GM03348 (cell line): Measurements from ENCODE around the gene IGFL3.
"Not testable (repeated sequence)": the region's sequence is repeated elsewhere in the genome, so short reads cannot be mapped to it uniquely, and the experiment has no call there.

Experiments used
- DNase-seq: peaks from one replicate; pipeline ENCODE4 v3.0.0; 2012; ENCODE audit warnings: low spot score

Gene IGFL3

DNA sequence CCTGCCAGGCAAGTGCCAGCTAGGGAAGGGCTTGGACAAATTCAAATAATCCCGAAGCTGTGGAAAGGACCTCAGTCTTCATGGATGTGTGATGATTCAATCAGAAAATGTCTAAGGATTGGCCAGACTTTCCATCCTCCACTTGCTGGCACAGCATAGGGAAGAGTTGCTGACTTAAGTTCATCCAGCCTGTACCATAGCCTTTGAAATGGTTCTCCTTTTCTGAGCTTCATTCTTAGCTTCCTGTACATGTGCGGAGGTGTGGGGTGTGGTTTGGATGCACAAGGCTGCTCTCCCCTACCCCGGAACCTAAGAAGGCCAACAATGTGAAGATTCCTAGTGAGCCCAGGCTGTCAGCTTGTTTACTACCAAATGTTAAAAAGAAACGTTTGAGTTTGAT, 959 bp upstream of the IGFL3 start:
- no peak for DNase-seq

DNA sequence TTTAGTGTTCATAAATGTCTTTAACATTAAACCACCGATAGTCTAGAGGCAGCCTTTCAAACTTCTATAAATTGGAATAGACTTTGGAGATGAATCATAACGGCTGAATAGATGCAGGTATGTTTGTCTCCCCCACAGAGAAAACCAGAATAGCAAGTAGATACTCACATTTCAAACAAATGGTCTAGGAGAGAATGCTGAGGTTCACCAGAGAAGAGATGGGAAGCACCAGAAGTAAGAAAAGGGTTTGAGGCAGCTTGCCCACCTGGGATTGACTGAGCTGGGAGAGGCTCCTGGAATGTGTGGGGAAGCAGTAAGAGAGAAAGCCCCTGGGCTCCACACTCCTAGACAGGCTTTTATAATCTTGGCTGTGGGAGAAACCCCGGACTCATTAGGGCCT, 6.4 kb downstream of the IGFL3 start:
- DNase-seq = no peak

DNA sequence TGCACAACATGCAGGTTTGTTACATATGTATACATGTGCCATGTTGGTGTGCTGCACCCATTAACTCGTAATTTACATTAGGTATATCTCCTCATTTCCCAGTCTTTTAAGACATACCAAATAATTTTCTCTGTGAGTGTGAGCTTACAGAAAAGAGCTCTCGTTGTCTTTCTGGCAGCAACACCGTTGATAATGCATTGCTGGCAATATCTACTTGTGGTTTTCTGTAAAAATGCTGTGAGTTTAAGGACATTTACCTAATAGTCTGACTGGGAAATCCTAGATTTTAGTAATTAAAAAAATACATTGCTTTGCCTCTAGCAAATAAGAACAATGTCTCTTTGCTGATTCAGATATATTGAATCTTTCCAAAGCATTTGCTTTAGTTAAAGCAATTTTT, 8.4 kb downstream of the IGFL3 start:
- DNase-seq = no peak

DNA sequence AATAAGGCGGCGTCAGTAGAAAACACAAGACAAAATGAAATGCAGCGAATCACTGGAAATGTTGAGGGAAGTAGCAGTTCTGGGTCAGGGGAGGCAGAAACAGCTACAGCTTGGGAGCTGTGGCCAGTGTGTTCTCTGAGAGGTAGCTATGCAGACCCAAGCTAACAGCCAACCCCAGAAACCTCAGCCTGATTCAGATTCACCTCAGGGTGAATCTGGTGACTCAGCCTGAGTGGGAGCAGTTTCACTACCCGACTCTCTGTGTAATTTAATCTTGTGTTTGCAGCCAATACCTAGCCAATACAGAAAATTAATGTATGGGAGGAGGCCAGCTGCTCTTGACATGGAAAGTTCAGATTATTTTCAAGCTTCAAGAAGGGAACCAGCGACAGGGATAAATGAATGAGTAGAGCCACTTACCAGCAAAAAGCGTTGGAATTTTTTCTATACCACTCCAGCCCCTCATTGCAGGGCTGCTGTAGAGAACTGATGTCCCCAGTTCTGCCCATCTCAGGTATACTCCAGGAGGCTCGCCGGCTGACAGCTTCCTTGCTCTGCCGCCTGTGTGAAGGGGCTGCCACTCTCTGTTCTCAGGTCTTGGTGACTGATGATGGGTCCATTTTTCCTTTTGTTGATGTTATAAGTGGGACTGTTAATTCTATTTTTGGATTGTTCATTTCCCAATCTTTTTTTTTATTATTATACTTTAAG, 8.9 kb downstream of the IGFL3 start:
- DNase-seq = peak; percentile 76

DNA sequence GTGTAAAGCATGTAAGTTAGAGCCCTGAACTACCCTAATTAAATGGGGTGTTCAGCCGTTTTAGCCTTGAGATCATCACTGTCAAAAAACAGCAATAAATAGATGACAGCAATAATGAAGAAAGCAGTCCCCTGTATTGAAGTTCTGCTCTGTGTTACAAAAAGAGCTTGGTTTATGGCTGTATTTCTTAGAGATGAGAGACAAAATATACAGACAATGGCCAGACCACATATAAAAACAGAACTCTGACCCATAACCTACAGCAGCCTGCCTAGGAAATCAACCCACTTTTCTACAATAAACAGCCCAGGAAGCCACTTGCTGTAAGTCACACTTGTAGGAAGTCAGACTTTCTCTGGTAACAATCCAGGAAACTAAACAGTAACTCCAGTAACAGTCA, 10.8 kb downstream of the IGFL3 start:
- no peak for DNase-seq

DNA sequence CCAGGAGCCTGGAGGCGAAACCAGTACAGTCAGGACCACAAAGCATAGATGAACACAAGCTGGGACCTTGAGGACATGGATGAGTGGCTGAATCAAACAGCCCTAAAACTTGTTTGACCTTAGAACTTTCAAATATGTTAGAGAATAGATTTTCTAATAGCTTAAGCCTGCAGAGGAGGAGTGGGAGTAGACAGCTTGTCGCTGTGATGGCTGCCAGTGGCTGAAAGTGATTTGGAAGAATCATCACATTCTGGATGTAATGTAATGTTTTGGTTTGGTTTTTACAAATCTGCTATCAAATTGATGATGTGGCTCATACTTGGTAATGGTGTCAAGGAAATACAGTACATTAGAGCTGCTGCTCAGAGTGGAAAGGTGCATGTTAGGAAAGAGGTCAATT, 12.0 kb downstream of the IGFL3 start:
- no peak for DNase-seq

DNA sequence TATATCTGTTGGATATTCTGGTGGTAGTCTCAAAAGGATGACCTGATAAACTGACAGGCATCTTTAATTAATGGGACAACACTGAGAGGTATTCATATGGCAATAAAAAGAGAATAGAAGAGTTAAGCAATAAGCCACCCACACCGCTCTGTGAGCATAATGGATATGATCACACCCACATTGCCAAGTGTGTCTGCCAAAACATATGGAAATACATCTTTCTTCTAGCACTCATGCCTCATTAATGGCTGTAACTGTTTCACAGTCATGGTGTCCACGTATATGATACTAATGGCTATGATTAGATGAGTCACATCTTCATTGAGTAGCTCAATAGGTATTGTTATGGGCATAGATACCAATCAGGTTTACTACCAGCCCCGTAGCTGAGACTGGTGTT, 13.1 kb downstream of the IGFL3 start:
- DNase-seq = no peak

DNA sequence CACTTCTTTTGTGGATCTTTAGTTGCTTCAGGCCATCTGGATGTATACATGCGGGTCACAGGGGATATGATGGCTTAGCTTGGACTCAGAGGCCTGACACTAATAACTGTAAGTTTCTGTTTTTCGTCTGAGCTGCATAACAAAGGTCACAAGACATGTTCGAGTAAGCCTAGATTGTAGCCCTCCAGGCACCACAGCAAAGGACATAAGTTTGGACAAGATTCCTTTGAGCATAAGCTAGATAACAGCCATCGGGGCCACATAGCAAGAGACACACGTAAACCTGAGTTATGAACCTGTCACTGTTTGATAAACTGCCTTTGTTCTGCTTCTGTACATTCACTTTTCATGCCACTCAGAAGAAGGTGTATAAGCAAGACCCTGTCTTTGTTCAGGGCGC, 14.6 kb downstream of the IGFL3 start:
- DNase-seq = no peak

DNA sequence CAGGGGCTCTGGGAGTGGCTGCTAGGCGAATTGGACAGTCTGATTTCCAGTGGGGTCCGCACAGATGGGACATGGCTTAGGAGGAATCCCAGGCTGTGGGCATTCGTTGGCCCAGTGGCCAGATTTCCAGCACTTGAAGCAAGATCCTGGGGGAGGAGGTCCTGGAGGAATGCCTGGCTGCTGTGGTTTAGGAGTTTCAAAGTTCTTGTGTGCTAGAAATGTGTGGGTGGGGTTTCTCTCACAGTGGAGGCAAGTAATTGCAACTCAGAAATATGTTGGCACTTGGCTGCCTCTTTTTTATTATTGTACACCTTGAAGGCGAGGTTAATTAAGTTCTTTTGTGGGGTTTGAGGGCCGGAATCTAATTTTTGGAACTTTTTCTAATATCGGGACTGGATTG, 17.1 kb downstream of the IGFL3 start:
- peak; percentile 53 for DNase-seq

DNA sequence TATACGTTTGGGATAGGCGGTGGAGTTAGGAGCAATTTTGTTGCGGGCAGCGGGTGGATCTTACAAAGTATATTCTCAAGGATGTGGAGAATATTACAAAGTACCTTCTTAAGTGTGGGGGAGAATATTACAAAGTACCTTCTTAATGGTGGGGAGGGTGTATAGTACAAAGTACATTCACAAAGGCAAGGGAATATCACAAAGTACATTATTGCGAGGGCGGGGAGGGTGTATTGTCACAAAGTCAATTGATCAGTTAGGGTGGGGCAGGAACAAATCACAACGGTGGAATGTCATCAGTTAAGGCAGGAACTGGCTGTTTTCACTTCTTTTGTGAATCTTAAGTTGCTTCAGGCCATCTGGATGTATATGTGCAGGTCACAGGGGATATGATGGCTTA, 22.2 kb downstream of the IGFL3 start:
- DNase-seq = not testable (repeated sequence)

DNA sequence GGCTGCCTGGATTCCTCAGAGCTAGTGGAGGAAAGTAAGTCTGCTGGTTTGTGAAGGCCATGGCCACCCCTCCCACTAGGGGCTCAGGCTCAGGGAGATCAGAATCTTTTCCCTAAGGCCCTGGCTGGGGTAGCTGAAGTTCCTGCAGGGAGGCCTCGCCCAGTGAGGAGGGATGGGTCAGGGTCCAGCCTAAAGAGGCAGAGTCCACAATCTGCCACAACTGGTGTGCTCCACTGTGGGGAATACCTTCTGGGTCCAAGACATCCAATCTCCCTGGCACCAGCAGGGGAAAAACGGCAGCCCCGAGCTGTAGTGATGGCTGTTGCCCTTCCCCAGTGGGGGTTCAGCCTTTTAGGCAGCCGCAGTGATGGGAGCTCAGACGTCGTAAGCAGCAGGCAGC, 23.2 kb downstream of the IGFL3 start:
- DNase-seq = no peak

DNA sequence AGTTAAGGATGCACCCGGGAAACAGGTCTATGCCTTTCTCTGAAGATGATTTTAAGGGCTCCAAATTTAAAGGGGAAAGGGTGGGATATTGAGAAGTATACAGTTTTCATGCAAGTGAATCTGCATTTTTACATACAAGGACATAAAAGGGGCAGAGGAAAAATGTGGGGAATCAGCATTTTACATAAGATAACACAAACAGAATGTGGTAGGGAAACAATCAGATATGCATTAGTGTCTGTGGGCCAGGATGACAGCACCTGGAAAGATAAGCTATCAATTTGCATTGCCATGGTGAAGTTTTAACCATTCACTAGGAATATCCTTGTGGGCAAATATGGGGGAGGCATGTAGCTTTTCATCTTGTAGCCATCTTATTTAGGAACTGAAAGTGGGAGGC, 24.1 kb downstream of the IGFL3 start:
- no peak for DNase-seq

DNA sequence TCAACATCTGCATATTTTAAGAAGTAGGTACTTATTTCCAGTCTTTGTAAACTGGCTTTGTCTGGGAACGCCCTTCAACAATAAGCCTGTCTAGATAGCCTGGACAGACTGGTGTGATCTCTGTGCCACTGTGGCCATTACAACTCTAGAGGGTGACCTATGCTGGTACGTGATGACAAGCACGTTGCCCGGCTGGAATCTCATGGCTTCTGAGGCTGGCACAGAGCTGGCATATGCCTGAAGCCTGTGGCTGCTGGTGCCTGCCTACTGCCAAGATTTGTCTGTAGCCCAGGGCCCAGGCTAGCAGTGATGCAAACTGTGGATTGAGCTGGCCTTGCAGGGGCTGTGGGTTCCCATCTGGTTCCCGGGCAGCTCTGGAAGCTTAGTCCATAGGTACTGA, 34.0 kb downstream of the IGFL3 start:
- no peak for DNase-seq

DNA sequence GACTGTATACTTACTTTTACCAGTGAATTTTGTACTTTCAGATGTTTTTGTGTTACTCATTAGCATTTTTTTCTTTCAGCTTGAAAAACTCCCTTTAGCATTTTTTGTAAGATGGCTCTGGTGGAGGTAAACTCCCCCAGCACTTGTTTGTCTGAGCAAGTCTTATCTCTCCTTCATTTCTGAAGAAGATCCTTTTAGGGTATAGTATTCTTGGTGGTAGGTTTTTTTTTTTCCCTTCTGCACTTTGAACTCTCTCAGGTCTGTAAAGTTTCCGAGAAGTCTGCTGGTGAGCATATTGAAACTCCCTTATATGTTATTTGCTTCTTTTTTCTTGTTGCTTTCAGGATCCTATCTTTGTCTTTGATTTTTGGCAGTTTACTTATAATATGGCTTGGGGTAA, 35.1 kb downstream of the IGFL3 start:
- no peak for DNase-seq

DNA sequence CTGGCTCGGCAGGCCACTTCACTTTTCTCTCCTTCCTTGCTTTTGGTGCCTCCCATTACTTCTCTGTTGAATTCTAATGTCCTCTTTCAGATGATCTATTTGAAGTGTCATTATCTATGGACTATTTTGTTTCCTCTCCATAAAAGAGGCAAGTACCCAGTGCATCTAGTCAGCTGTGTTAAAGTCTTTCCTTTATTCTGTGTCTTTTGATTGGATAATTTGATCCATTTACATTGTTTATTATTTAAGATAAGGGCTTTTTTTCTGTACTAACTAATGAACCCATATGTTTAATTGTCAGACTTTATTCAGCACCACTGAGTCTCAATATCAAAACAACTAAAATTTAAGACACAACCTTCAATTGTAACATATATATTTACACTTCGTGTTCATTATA, 36.4 kb downstream of the IGFL3 start:
- no peak for DNase-seq

DNA sequence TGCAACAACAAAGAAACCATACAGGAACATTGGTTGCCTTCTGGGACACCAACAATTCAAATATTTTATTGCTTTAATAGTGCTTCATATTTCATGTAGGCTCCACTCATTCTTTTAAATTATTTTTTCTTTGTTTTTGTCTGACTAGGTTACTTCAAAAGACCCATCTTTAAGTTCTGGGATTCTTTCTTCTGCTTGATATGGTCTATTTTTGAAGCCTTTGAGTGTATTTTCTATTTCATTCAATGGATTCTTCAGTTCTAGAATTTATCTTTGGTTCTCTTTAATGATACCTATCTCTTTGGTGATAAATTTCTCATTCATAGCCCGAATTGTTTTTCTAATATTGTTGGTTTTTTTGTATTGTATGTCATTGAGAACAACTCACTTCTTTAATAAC, 38.6 kb downstream of the IGFL3 start:
- DNase-seq = no peak

DNA sequence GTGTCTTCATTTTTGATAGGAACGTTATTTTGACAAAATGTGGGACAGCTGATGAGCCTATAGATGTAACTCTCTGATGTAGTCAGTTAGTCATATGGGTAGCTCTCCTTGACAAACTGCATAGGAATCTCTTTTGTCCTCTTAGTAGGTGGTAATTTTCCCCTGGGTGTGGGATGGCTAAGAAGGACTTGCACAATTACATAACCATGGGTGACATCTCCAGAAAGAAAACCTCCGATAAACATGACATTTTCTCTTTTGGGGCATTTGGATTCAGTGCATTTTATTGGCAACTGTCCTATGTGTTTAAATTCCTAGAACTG, 41.8 kb downstream of the IGFL3 start:
- DNase-seq = no peak

DNA sequence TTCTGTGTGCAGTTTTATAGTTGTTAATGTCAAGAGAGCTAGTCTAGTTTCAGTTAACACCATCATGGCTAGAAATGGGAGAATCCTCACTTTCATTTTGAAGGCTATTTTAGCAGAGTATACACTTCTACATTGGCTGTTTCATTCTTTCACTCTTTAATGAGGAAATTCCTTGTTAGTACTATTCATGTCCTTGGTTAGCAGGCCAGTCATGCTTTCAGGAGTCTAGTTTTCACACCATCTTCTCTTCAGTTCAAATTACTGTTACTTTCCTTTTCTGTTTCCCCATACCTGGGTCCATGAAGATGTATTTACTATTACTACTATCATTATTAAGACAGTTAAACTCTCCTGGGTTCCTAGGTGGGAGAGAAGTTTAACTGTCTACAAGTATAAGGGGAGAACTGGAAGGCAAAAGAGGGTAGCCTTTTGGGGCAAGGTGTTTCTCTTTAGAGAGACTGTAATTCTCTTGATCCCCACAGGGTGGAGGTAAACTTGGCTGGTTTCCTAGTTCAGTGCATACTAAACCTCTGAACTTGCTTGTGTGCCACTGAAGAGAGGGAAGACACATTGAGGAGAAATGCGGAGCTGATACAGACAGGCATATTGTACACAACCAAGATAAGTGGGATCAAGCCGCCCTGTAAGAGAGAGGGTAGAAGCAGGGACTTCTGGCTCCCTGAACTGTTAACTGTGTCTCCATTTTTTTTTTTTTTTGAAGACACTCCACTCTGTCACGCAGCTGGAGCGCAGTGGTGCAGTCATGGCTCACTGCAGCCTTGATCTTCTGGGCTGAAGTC, 42.4 kb downstream of the IGFL3 start:
- DNase-seq = peak; percentile 70

DNA sequence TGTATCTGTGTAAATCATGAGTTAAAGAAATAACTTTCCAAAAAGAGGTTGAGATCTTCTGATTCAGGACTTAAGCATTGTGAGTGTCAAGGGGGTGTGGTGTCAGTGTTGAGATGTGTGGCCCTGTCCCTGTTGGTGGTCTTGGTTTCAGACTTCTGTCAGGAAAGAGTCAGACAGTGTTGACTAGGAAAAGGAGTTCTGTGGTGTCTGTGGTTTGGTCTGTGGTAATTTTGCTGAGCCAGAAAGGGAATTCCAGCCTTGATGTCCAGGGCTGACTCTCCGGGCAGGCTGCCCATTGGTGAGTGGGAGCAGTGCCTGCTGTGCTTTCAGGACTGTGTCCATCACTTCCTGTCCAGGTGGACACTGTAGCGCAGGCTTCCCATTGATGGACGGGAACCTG, 43.9 kb downstream of the IGFL3 start:
- DNase-seq = peak; percentile 79

DNA sequence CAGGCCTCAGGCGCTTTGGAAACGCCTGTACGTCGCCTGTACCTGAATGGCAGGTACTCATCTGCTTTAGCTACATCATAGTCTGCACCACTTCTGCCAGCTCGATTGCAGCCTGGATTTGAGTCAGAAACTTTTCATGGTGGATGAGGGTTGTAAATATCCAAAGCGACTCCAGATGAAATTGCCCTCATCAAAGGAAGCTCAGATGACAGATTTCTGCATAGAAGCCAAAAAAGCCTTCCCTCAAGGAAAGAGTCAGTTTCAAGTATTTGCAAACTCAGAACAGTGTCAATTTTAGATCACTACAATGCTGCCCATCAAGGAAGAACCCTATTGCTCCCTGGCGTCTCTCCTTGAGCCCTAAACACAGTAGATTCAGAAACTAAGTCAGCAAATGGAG, 44.9 kb downstream of the IGFL3 start:
- no peak for DNase-seq

DNA sequence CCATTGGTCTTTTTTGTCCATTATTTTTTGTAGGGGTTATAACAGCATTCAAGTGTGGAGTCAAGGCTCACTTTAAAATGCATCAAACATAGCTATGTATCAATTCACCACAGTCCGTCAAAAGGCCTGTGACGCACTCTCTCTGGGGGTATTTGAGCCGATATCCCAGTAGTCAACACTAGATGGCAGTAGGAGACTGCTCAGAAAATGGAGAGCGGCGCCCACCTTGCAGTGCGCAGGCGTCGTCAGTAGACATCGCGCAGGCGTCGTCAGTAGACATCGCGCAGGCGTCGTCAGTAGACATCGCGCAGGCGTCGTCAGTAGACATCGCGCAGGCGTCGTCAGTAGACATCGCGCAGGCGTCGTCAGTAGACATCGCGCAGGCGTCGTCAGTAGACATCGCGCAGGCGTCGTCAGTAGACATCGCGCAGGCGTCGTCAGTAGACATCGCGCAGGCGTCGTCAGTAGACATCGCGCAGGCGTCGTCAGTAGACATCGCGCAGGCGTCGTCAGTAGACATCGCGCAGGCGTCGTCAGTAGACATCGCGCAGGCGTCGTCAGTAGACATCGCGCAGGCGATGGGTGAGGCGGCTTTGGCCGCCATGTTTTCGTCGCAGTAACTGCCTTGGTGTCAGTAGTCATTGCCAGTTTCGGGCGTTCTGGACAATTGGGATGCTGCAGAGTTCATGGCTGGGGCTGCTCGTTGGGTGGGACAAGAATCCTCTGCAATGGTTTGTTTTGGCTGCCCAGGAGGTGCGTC, 45.7 kb downstream of the IGFL3 start:
- peak; percentile 65 for DNase-seq

DNA sequence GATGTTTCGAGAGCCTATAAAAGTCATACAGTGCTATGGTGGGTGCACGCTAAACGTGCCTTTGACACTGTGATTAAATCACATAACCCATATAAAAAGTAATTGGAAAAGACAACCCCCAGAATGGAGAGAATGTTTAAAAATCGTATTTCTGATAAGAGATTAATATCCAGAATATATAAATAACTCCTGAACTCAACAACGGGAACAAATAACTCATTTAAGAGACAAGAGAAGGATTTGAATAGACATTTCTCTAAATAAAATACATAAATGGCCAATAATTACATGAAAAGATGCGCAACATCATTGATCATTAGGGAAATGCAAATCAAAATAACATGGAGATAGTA, 46.7 kb downstream of the IGFL3 start:
- DNase-seq = no peak
